C4-2B (cell line): ENCODE results near the gene LRIG3.

Source experiments
- ZFX ChIP-seq: fragments of 450-650 bp; IDR thresholded peaks from 2 replicates; pipeline ENCODE4 v1.6.1; 2017
- TF ChIP-seq, protein P1 (sequence below): fragments of 450-650 bp; conservative IDR thresholded peaks from 2 replicates; pipeline ENCODE4 v1.5.1; 2017; ENCODE audit warnings: mild to moderate bottlenecking

DNA sequence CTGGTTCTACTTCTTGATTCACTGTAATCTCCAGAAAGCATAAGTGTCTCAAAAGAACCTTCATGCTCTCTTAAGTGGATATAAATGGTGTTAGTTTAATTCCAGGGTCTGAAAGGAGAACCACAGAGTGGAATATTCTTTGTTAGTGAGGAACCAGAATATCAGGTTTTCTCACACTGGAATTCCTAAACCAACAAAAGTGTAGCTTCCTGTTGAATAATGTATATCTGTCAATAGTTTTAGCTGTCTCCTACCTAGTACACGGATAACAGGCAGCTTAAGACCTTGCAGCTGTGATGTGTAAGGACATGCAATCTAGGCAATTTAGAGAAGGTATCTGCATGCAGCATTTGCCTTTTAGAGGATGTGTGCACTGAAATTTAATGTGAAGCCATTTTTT is 24.0 kb downstream of the LRIG3 start:
- TF ChIP-seq, protein P1, sequence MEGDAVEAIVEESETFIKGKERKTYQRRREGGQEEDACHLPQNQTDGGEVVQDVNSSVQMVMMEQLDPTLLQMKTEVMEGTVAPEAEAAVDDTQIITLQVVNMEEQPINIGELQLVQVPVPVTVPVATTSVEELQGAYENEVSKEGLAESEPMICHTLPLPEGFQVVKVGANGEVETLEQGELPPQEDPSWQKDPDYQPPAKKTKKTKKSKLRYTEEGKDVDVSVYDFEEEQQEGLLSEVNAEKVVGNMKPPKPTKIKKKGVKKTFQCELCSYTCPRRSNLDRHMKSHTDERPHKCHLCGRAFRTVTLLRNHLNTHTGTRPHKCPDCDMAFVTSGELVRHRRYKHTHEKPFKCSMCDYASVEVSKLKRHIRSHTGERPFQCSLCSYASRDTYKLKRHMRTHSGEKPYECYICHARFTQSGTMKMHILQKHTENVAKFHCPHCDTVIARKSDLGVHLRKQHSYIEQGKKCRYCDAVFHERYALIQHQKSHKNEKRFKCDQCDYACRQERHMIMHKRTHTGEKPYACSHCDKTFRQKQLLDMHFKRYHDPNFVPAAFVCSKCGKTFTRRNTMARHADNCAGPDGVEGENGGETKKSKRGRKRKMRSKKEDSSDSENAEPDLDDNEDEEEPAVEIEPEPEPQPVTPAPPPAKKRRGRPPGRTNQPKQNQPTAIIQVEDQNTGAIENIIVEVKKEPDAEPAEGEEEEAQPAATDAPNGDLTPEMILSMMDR = no peak
- no peak for TF ChIP-seq ZFX
